Activated T-cell treated with anti-CD3 and anti-CD28 coated beads, Interleukin-2, amount 50 U/mL, for 24 hours (primary cell): ENCODE measurements around the gene THSD4.

Experiments
- DNase-seq: peaks from one replicate; pipeline ENCODE4 v3.0.0-alpha.2; 2020
- H3K27ac Mint-ChIP-seq: 2 replicates; pipeline ENCODE4 v1.8.0; 2020; ENCODE audit warnings: mild to moderate bottlenecking, mixed read lengths
- H3K27me3 Mint-ChIP-seq: 2 replicates; pipeline ENCODE4 v1.8.0; 2020; ENCODE audit warnings: mixed read lengths
- H3K36me3 Mint-ChIP-seq: 2 replicates; pipeline ENCODE4 v1.8.0; 2020; ENCODE audit warnings: low read depth, mixed read lengths
- H3K4me1 Mint-ChIP-seq: 2 replicates; pipeline ENCODE4 v1.8.0; 2020; ENCODE audit warnings: low read depth, mixed read lengths
- H3K4me3 Mint-ChIP-seq: 2 replicates; pipeline ENCODE4 v1.8.0; 2020; ENCODE audit warnings: mild to moderate bottlenecking, moderate library complexity, mixed read lengths
- H3K9me3 Mint-ChIP-seq: 2 replicates; pipeline ENCODE4 v1.8.0; 2020; ENCODE audit warnings: mixed read lengths

The THSD4 gene

GRCh38 chr15:71804695-71805470 is 689.6 kb downstream of the THSD4 start:
- Mint-ChIP-seq H3K4me1 (no peaks in the 10 kb centered on the region), H3K4me3 (no peak overlapping the region), H3K36me3 (no peaks in the 10 kb centered on the region), H3K27me3 (peaks cover 24% of the 10 kb centered on the region), H3K9me3 (no peaks in the 10 kb centered on the region), H3K27ac (no peak overlapping the region)
- DNase-seq, result no peak

DNA sequence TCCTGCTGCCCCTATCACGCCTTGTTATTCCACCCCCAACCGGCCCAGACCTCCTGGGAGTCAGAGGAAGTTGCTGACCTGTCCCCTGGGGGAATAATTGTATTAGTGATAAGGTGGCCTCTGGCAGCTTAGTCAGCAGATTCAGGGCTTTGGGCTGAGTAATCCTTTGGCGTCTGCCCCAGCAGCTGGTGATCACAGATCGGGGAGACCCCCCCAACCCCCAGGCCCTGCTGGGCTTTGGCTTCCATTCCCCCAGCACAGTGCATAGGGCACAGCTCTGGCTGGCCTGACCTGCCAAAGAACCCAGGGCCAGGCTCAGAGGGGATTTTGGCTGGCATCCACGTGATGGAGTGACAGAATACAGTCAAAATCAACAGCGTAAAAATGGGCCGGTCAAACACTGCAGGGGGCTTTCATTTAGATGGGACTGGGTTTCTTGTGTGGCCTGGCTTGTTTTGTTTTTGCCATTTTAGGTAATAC is 691.2 kb downstream of the THSD4 start:
- H3K27ac Mint-ChIP-seq, result no peak overlapping the region
- no peaks in the 10 kb centered on the region for H3K36me3 Mint-ChIP-seq
- H3K27me3 Mint-ChIP-seq, result peaks cover 13% of the 10 kb centered on the region
- H3K4me1 Mint-ChIP-seq, result no peaks in the 10 kb centered on the region
- DNase-seq, result no peak
- H3K9me3 Mint-ChIP-seq, result no peaks in the 10 kb centered on the region
- no peak overlapping the region for H3K4me3 Mint-ChIP-seq

DNA sequence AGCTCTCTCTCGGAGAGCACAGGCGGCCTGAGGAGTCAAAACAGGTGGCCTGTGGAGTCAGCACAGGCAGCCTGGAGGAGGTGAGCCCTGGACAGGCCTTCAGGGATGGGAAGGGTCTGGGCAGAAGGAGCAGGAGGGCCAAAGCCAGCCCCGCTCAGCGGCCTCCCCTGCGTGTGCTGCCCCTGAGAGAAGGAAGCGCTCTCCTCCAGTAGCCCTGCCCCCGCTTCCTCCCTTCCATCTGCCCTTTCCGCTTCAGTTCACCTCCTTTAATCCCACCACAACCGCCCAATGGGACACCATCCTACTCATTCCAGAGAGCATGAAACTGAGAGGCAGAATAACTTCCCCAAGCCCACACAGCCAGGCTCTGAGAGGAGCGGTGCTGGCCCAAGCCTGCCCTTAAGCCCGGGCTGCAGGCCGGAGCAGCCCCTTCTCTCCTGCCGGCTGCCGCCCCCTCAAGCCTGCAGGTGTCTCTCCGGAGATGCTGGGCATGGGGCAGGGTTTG is 691.9 kb downstream of the THSD4 start:
- Mint-ChIP-seq H3K9me3 (no peaks in the 10 kb centered on the region), H3K36me3 (no peaks in the 10 kb centered on the region), H3K4me3 (no peak overlapping the region), H3K4me1 (no peaks in the 10 kb centered on the region), H3K27me3 (peaks cover 7% of the 10 kb centered on the region), H3K27ac (no peak overlapping the region)
- DNase-seq, result no peak

DNA sequence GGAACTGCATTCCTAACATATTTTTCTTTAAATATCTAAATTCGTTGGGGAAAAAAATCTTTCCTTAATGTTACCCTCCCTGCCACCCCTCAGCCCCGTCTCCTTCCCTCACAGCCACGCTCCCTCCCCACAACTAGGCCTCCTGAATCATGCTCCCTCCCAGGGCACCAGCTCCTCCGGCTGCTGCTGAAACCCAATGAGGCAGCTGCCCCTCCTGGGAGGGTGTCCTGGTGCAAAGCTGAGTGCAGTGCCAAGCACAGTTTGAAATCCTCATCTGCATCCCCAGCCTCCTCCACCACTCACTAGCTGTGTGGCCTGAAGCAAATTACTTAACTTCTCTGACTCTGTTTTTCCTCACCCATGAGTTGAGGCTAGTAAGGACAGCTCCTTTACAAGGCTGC is 692.4 kb downstream of the THSD4 start:
- peaks cover 2% of the 10 kb centered on the region for H3K27me3 Mint-ChIP-seq
- H3K4me3 Mint-ChIP-seq, result no peak overlapping the region
- H3K36me3 Mint-ChIP-seq, result no peaks in the 10 kb centered on the region
- no peaks in the 10 kb centered on the region for H3K9me3 Mint-ChIP-seq
- DNase-seq, result no peak
- H3K4me1 Mint-ChIP-seq, result no peaks in the 10 kb centered on the region
- H3K27ac Mint-ChIP-seq, result no peak overlapping the region

- H3K4me1 Mint-ChIP-seq, result no peaks in the 10 kb centered on the region
- no peak overlapping the region for H3K27ac Mint-ChIP-seq
- H3K36me3 Mint-ChIP-seq, result no peaks in the 10 kb centered on the region
- no peak overlapping the region for H3K4me3 Mint-ChIP-seq
- H3K9me3 Mint-ChIP-seq, result no peaks in the 10 kb centered on the region
- H3K27me3 Mint-ChIP-seq, result no peaks in the 10 kb centered on the region
- no peak for DNase-seq
Measured at GRCh38 chr15:71808311-71809020, 693.2 kb downstream of the THSD4 start.

GRCh38 chr15:71809346-71809745 is 694.1 kb downstream of the THSD4 start:
- H3K4me3 Mint-ChIP-seq, result no peak overlapping the region
- H3K27ac Mint-ChIP-seq, result no peak overlapping the region
- H3K36me3 Mint-ChIP-seq, result no peaks in the 10 kb centered on the region
- DNase-seq, result no peak
- no peaks in the 10 kb centered on the region for H3K4me1 Mint-ChIP-seq
- no peaks in the 10 kb centered on the region for H3K9me3 Mint-ChIP-seq
- H3K27me3 Mint-ChIP-seq, result no peaks in the 10 kb centered on the region

GRCh38 chr15:71810256-71811035 is 695.2 kb downstream of the THSD4 start, which contains the start of gene NR2E3:
NR2E3 (plus strand) TSS chr15:71810554; CDS start chr15:71810744, 190 bp downstream.
- Mint-ChIP-seq H3K36me3 (no peaks in the 10 kb centered on the region), H3K9me3 (no peaks in the 10 kb centered on the region), H3K27ac (no peak within 1 kb of the TSS), H3K4me3 (no peak within 1 kb of the TSS), H3K27me3 (no peaks in the 10 kb centered on the region), H3K4me1 (no peaks in the 10 kb centered on the region)
- no peak for DNase-seq

GRCh38 chr15:71811036-71811736 is 695.9 kb downstream of the THSD4 start:
- Mint-ChIP-seq H3K36me3 (no peaks in the 10 kb centered on the region), H3K4me1 (no peaks in the 10 kb centered on the region), H3K27ac (no peak overlapping the region), H3K9me3 (no peaks in the 10 kb centered on the region), H3K4me3 (no peak overlapping the region), H3K27me3 (no peaks in the 10 kb centered on the region)
- no peak for DNase-seq

- Mint-ChIP-seq H3K4me3 (no peak overlapping the region), H3K36me3 (no peaks in the 10 kb centered on the region), H3K27ac (no peak overlapping the region), H3K27me3 (no peaks in the 10 kb centered on the region), H3K9me3 (no peaks in the 10 kb centered on the region), H3K4me1 (no peaks in the 10 kb centered on the region)
- no peak for DNase-seq
Measured at GRCh38 chr15:71811752-71812735, 696.8 kb downstream of the THSD4 start.

GRCh38 chr15:71812966-71813722 is 697.9 kb downstream of the THSD4 start:
- Mint-ChIP-seq H3K27ac (no peak overlapping the region), H3K4me3 (no peak overlapping the region), H3K27me3 (no peaks in the 10 kb centered on the region), H3K36me3 (no peaks in the 10 kb centered on the region), H3K9me3 (peaks cover 4% of the 10 kb centered on the region), H3K4me1 (no peaks in the 10 kb centered on the region)
- DNase-seq, result no peak

DNA sequence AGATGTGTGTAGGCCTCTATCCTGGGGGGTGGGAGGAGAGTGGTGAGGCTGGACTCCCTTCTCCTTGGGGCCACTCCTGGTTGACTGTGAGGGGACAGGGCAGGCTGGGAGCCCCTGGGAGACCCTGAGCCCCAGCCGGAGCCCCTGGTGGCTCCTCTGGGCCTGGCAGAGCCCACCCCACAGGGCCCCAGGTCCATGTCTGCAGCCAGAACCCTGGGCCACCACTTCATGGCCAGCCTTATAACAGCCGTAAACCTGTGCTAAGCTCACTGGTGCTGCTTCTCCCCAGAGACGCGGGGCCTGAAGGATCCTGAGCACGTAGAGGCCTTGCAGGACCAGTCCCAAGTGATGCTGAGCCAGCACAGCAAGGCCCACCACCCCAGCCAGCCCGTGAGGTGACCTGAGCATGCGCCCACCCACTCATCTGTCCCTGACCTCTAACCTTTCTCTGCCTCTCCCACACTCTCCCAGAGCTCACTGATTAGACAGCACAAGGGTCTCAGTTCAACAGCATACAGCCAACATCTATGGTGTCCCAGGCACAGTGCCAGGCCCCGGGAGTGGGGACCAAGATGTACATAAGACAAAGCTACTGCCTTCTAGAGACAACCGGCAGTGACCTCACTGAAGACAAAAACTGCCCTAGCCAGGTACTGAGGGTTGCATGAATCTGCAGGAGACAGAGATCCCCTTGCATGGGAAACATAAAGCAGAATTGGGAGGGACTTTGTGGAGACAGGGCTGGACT is 698.6 kb downstream of the THSD4 start:
- H3K36me3 Mint-ChIP-seq, result no peaks in the 10 kb centered on the region
- DNase-seq, result no peak
- H3K9me3 Mint-ChIP-seq, result peaks cover 7% of the 10 kb centered on the region
- no peaks in the 10 kb centered on the region for H3K27me3 Mint-ChIP-seq
- no peaks in the 10 kb centered on the region for H3K4me1 Mint-ChIP-seq
- H3K4me3 Mint-ChIP-seq, result no peak overlapping the region
- no peak overlapping the region for H3K27ac Mint-ChIP-seq

- H3K9me3 Mint-ChIP-seq, result peaks cover 13% of the 10 kb centered on the region
- no peak overlapping the region for H3K27ac Mint-ChIP-seq
- H3K36me3 Mint-ChIP-seq, result peaks cover 3% of the 10 kb centered on the region
- no peak overlapping the region for H3K4me3 Mint-ChIP-seq
- no peaks in the 10 kb centered on the region for H3K27me3 Mint-ChIP-seq
- no peaks in the 10 kb centered on the region for H3K4me1 Mint-ChIP-seq
- DNase-seq, result no peak
Measured at GRCh38 chr15:71815301-71815700, 700.0 kb downstream of the THSD4 start.
